Measurements from ENCODE around the gene FCRL6.

Gene FCRL6

DNA sequence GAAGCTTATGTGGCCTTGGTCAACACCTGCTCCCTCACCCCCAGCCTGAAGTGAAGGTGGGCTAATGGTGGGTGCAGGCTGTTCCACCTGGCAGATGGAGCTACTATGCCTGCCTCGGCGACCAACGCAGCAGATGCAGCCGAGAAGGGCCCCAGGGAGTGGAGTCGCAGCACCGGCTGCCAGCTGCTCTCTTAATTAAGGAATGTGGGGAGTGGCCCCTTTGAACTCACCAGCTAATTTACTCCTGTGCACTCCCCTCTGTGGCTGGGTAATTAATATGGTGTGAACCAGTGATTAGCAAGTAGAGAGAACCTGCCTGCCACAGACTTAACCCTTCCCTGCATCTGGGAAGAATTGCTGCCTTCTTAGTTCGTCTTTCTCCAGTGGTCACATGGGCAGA, 21.2 kb downstream of the FCRL6 start:
- TF ChIP-seq, protein P1, sequence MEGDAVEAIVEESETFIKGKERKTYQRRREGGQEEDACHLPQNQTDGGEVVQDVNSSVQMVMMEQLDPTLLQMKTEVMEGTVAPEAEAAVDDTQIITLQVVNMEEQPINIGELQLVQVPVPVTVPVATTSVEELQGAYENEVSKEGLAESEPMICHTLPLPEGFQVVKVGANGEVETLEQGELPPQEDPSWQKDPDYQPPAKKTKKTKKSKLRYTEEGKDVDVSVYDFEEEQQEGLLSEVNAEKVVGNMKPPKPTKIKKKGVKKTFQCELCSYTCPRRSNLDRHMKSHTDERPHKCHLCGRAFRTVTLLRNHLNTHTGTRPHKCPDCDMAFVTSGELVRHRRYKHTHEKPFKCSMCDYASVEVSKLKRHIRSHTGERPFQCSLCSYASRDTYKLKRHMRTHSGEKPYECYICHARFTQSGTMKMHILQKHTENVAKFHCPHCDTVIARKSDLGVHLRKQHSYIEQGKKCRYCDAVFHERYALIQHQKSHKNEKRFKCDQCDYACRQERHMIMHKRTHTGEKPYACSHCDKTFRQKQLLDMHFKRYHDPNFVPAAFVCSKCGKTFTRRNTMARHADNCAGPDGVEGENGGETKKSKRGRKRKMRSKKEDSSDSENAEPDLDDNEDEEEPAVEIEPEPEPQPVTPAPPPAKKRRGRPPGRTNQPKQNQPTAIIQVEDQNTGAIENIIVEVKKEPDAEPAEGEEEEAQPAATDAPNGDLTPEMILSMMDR (IDR thresholded peaks at IDR 0.05): no peak

DNA sequence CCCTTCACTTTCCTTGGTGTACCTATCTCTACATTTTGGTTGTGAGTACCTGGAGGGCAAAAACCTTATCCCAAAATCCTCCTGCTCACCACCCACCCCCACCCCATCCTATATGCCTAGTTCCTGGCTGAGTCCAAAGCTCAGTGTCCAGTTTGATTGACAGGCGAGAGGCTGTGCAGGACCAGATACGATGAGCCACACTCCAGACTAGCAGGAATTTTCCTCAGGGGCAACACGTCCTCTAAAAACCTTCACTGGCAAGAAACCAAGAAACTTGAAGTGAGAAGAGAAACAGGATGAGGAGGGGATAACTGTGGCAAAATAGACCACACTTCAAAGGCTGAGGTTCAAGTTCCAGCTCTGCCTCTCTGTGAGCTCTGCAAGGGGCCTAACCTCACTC, 23.4 kb downstream of the FCRL6 start:
- TF ChIP-seq, protein P1 (IDR thresholded peaks at IDR 0.05): no peak

DNA sequence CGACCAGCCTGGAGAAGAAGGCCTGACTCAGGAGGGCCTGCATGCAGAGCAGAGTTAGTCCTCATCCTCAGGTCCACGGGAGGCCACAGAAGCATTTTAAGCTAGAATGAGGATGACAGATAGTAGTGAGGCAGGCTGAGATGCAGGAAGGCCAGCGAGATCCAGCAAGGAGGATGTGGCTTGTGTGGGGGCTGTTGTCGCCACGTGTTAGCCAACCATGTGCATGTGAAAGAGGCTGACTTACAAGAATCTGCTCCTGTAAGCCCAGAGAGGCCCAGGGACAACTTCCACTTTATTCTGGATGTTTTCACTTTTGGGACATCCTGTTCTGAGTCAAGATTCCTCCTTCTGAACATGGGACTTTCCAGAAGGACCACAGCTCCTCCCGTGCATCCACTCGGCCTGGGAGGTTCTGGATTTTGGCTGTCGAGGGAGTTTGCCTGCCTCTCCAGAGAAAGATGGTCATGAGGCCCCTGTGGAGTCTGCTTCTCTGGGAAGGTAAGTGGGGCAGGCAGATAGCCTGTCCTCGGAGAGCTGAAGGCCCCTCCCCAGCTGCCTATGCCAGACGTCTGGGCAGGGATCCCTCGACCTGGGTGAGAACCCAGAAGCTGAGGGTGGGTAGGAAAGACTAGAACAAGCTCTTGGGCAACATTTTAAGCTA, 24.4 kb downstream of the FCRL6 start, which contains the start of gene SLAMF8:
Gene SLAMF8, plus strand, starts transcription at position 433 of the 661 bp plus-strand sequence. Its CDS starts 26 bp downstream, at position 459.
- TF ChIP-seq, protein P1 (IDR thresholded peaks at IDR 0.05): no peak

DNA sequence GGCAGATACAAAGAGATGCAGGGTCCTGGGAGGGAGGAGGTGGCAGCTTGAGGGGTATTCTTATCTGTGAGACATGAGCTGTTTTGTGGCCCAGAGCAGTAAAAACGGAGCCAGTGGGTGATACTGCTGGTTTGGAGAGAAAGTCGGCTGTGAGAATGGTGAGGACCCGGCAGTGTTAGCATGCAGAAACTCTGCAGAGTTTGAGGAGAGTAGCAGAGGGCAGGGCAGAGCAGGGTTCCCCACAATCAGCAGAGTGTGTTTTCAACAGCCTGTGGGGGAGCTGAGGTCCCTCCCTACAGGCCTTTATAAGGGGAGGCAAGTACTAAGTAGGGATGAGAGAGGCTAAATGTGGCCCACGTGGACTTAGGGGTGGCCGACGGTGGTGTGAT, 24.9 kb downstream of the FCRL6 start:
- TF ChIP-seq, protein P1 (IDR thresholded peaks at IDR 0.05): no peak

DNA sequence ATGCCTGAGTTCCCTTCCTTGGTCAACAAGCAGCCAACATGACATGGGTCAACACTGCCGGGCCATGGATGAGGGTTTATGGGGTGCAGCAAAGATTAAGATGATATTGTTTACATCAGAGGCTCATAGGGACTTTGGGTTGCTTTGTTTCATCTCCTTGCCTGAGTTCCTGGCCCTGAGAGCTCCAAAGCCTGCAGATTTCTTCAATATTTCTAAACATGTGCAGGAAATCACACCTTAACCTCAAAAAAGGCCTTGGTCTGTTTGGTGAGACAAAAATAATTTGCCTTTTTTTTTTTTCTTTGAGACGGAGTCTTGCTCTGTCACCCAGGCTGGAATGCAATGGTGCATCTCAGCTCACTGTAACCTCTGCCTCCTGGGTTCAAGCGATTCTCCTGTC, 25.4 kb downstream of the FCRL6 start:
- TF ChIP-seq, protein P1 (IDR thresholded peaks at IDR 0.05): no peak

DNA sequence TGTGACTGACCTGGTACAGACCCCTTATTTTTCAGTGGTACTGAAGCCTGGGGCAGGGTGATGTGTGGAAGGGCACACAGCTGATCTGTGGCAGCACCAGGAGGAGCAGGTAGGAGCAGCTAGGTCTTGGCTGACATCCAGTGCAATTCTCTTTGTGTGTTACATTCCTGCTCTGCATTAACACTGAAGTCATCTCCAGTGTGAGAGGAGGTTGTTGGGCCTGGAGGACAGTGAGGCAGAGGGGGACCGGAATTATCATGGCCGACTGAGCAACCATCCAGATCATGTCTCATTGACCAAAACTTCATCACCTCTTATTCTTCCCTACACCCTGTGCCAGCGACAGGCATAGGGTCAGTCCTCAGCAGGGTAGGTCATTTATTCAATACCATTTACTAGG, 26.0 kb downstream of the FCRL6 start:
- TF ChIP-seq, protein P1 (IDR thresholded peaks at IDR 0.05): no peak

DNA sequence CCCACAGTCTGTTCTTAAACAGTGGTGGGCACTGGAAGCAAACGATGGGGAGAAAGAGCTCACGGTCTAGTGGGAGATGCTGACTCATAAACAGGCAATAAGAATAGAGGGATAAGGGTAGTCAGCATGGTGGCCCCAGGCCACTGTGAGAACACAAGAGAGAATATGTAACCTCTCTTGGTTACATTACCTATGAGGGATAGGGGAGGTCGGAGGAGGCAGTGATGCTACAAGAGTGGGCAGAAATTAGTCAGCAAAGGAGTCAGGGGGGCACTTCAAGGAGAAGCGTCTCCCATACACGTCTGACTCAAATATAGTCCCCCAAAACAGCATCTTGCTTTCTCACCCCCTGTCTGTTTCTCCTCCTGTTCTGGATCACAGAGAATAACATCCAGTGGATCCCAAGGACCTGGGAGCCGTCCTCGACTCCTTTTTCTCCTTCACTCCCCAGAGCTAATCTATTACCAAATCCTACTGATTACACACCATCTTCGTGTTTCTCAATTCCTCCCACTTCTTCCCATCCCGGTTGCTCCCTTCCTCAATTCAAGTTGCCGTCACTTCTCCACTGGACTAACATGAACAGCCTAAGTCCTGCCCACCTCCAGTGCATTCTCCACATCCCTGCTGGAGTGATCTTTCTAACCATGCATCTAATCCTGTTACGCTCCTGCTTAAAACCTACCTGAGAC, 26.6 kb downstream of the FCRL6 start:
- TF ChIP-seq, protein P1 (IDR thresholded peaks at IDR 0.05): no peak

All from LNCAP (cell line).